Measurements from ENCODE around the gene BLNK. TPM values are rescaled to one million over a fixed set of nuclear protein-coding genes. Genes with fewer than 3 reads are reported as not detected.

Gene BLNK
- total RNA-seq, 6 experiments from 2014 or later = not detected

GRCh38 chr10:96233959-96234358 is 37.4 kb downstream of the BLNK start:
- Mint-ChIP-seq H3K9me3 (no peaks in the 10 kb centered on the region), H3K4me3 (no peak overlapping the region), H3K36me3 (ENCODE audit: low read depth) (no peaks in the 10 kb centered on the region), H3K27ac (no peak overlapping the region), H3K4me1 (ENCODE audit: low read depth) (no peaks in the 10 kb centered on the region), H3K27me3 (ENCODE audit: insufficient read depth) (peaks cover 6% of the 10 kb centered on the region)
- no peak for DNase-seq
- no peak for TF ChIP-seq CTCF (IDR thresholded peaks at IDR 0.05)

GRCh38 chr10:96230527-96230926 is 40.8 kb downstream of the BLNK start:
- H3K4me3 Mint-ChIP-seq = no peak overlapping the region
- DNase-seq = no peak
- no peaks in the 10 kb centered on the region for H3K9me3 Mint-ChIP-seq
- H3K27me3 Mint-ChIP-seq (ENCODE audit: insufficient read depth) = peaks cover 6% of the 10 kb centered on the region
- TF ChIP-seq CTCF (IDR thresholded peaks at IDR 0.05) = no peak
- no peaks in the 10 kb centered on the region for H3K36me3 Mint-ChIP-seq (ENCODE audit: low read depth)
- no peak overlapping the region for H3K27ac Mint-ChIP-seq
- no peaks in the 10 kb centered on the region for H3K4me1 Mint-ChIP-seq (ENCODE audit: low read depth)

GRCh38 chr10:96229568-96230030 is 41.8 kb downstream of the BLNK start:
- peak; percentile 82 for TF ChIP-seq CTCF (IDR thresholded peaks at IDR 0.05)
- Mint-ChIP-seq H3K4me1 (ENCODE audit: low read depth) (no peaks in the 10 kb centered on the region), H3K36me3 (ENCODE audit: low read depth) (no peaks in the 10 kb centered on the region), H3K27ac (no peak overlapping the region), H3K27me3 (ENCODE audit: insufficient read depth) (peaks cover 4% of the 10 kb centered on the region; the same call in 1 of the 2 replicates), H3K9me3 (no peaks in the 10 kb centered on the region), H3K4me3 (no peak overlapping the region)
- peak; percentile 60 for DNase-seq

GRCh38 chr10:96228408-96228994 is 42.9 kb downstream of the BLNK start:
- no peak overlapping the region for H3K4me3 Mint-ChIP-seq
- H3K4me1 Mint-ChIP-seq (ENCODE audit: low read depth) = no peaks in the 10 kb centered on the region
- no peak for DNase-seq
- H3K9me3 Mint-ChIP-seq = no peaks in the 10 kb centered on the region
- H3K27me3 Mint-ChIP-seq (ENCODE audit: insufficient read depth) = peaks cover 2% of the 10 kb centered on the region; the same call in 1 of the 2 replicates
- no peak overlapping the region for H3K27ac Mint-ChIP-seq
- no peaks in the 10 kb centered on the region for H3K36me3 Mint-ChIP-seq (ENCODE audit: low read depth)
- TF ChIP-seq CTCF (IDR thresholded peaks at IDR 0.05) = no peak

GRCh38 chr10:96227206-96227605 is 44.2 kb downstream of the BLNK start:
- H3K4me1 Mint-ChIP-seq (ENCODE audit: low read depth) = no peaks in the 10 kb centered on the region
- H3K27me3 Mint-ChIP-seq (ENCODE audit: insufficient read depth) = peaks cover 4% of the 10 kb centered on the region
- no peak overlapping the region for H3K27ac Mint-ChIP-seq
- TF ChIP-seq CTCF (IDR thresholded peaks at IDR 0.05) = no peak
- no peaks in the 10 kb centered on the region for H3K9me3 Mint-ChIP-seq
- DNase-seq = no peak
- no peaks in the 10 kb centered on the region for H3K36me3 Mint-ChIP-seq (ENCODE audit: low read depth)
- no peak overlapping the region for H3K4me3 Mint-ChIP-seq
